Measurements from ENCODE around the gene GNB3. TPM values are rescaled to one million over a fixed set of nuclear protein-coding genes. Genes with fewer than 3 reads are reported as not detected.

The GNB3 gene
- total RNA-seq, 1 donor from 2014 or later, result 1.2 TPM

GRCh38 chr12:6823182-6824084, 17.3 kb upstream of the GNB3 start:
- DNase-seq (ENCODE audit: low spot score), result no peak

GRCh38 chr12:6824085-6824775, 16.5 kb upstream of the GNB3 start:
- DNase-seq (ENCODE audit: low spot score), result no peak

DNA sequence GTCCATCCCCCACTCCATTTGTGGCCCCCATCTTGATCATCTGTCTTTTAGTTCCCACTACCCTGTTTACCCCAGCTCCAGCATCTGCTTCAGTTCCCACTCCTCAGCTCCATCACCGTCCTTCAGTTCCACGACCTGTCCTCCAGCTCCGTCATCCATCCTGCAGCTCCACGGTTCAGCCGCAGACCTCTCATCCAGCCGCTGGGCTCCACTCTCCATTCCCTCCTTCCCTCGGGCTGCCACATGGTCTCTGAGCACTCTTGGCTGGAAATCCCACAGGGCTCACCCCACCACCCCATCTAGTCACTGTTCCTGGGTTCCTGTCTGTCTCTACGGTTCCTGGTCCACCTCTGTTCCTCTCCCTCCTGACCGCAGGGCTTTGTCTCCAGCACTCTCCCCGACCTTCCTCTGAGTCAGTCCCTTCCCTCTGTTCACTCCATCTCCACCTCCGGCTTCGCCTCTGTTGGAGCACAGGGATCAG, 15.8 kb upstream of the GNB3 start:
- no peak for DNase-seq (ENCODE audit: low spot score)

DNA sequence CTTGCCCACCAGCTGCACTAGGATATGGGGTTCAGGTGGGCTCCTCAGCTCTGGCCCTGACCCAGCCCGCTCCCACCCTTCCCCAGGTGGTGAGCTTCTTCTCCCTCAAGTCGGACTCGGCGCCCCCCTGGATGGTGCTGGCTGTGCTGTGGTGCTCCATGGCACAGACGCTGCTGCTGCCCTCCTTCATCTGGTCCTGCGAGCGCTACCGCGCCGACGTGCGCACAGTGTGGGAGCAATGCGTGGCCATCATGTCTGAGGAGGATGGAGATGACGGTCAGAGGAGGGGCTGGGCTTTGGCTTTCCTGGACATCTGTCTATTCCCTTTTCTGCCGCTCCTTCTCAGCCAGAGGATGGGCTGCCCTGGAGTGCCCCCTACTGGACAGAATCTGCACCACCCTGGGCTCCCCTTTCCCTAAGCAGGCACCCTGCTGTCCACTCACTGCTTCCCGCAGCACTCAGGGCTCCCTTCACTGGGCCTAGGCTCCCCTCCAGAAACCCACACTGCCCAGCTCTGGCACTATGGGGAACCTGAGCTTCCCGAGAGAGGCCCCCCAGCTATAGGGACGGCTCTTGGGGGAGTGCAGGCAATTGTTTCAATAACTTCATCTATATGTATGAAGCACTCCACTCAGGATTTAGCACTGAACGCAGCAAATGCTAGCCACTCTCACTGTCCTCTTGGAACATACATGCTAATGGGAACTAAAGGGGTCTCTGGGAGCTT, 15.2 kb upstream of the GNB3 start:
- DNase-seq (ENCODE audit: low spot score), result no peak

GRCh38 chr12:6826125-6826733, 14.5 kb upstream of the GNB3 start:
- DNase-seq (ENCODE audit: low spot score), result no peak

GRCh38 chr12:6826734-6827436, 13.8 kb upstream of the GNB3 start:
- DNase-seq (ENCODE audit: low spot score), result no peak

GRCh38 chr12:6827437-6827911, 13.3 kb upstream of the GNB3 start:
- no peak for DNase-seq (ENCODE audit: low spot score)

- DNase-seq (ENCODE audit: low spot score), result no peak
Observed at GRCh38 chr12:6827982-6828780, 12.5 kb upstream of the GNB3 start, which contains the start of gene P3H3. Gene P3H3 (plus strand): TSS chr12:6828407. CDS start chr12:6828441, 34 bp downstream.

GRCh38 chr12:6828781-6829535, 11.8 kb upstream of the GNB3 start:
- no peak for DNase-seq (ENCODE audit: low spot score)

- no peak for DNase-seq (ENCODE audit: low spot score)
Observed at GRCh38 chr12:6829536-6830220, 11.0 kb upstream of the GNB3 start.

DNA sequence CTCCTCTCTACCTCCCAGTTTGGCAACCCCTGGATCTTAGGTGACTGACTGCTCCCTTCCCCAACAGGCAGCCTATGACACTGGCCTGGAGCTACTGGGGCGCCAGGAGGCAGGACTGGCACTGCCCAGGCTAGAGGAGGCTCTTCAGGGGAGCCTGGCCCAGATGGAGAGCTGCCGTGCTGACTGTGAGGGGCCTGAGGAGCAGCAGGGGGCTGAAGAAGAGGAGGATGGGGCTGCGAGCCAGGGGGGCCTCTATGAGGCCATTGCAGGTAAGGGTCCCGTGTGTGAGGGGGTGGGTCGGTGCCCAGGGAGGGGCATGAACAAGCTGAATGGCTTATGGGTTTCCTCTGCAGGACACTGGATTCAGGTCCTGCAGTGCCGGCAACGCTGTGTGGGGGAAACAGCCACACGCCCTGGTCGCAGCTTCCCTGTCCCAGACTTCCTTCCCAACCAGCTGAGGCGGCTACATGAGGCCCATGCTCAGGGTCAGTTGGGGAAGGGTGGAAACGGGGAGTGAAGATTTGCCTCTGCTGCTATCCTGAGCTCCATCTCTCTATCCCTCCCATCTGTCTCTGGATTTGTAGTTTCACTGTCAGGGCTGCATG, 10.3 kb upstream of the GNB3 start:
- no peak for DNase-seq (ENCODE audit: low spot score)

DNA sequence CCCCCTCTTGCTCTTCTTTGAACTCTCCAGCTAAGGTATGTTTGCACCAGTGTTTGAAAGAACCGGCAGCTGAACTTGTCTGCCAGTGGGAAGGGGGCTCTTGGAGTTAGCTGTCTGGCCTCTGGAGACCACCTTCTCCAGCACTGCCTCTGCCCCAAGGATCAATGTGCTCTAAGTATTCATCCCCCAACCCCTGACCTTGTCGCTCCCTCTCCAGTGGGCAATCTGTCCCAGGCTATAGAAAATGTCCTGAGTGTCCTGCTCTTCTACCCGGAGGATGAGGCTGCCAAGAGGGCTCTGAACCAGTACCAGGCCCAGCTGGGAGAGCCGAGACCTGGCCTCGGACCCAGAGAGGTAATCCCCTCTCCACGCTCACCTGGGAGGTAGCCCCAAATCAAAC, 9.7 kb upstream of the GNB3 start:
- no peak for DNase-seq (ENCODE audit: low spot score)

DNA sequence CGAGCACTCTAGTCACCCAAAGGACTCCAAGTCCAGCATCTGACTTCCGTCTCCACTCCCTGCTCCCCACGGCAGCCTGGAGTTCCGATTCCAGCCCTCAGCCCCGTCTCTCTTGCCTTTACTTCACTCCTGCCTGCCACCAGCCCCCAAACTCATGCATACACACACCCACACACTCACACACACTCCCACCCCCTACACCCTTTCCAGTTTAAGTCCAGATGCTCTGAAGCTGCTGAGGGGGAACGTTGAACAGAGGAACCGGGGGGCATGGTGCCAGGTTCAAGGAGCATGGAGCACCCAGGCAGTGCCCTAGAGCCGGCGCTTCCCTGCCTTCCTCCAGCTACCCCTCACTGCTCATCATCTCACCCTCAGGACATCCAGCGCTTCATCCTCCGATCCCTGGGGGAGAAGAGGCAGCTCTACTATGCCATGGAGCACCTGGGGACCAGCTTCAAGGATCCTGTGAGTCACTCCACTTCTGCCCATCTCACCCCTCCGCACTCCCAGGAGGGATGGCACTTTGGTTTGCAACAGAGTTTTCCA, 9.2 kb upstream of the GNB3 start:
- DNase-seq (ENCODE audit: low spot score), result no peak

- no peak for DNase-seq (ENCODE audit: low spot score)
Observed at GRCh38 chr12:6832125-6832524, 8.6 kb upstream of the GNB3 start.

- no peak for DNase-seq (ENCODE audit: low spot score)
Observed at GRCh38 chr12:6833189-6833890, 7.4 kb upstream of the GNB3 start.

DNA sequence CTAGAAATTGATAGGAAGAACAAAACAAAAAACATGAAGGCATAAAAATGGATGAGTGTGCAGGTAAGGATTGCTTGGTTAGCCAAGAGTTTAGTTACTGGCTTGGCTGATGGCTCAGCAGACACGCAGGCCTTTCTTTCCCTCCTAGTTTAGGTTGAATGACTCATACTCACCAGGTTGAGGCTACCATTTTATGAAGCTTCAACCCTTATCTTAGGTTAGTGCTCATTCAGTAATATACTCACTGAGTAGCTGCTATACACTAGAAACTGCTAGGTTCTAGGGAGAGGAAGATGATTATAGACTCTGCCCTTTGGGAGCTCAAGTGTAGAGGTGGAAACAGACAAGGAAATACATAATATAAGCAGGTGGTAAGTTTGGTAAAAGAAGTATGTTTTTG, 6.5 kb upstream of the GNB3 start:
- no peak for DNase-seq (ENCODE audit: low spot score)

DNA sequence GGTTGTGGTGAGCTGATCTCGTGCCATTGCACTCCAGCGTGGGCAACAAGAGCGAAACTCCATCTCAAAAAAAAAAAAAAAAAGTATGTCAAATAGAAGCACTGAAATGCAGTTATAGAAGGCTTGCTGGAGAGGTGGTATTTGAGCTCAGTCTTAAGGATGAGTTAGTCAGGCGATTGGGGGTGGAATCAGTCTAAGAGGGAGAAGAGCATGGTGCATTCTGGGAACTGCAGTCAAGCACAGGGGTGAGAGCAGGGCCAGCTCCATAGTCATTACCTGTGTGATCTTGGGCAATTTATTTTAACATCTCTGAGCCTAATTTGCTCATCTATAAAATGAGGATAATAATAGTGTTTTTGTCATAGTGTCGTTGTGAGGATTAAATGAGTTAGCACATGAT, 5.9 kb upstream of the GNB3 start:
- DNase-seq (ENCODE audit: low spot score), result no peak

All from mesenteric fat pad (tissue), 1 donor.